ENCODE measurements around the gene VTN. TPM values are rescaled to one million over a fixed set of nuclear protein-coding genes. Genes with fewer than 3 reads are reported as not detected.

VTN gene
- total RNA-seq, 2 donors from 2014 or later, result 0.11 TPM; not detected in 1

Small RNA genes within 50 kb of the gene (microRNA-seq; reads per million reads assigned to microRNA genes)
- gene MIR4723, result 1.4 to 1.6 reads per million in 2 donors

Other genes starting within 250 kb of the VTN start
- gene TMEM97, start 51.1 kb downstream of the VTN start, total RNA-seq, result 10 to 100 TPM; 14.2 to 37.7 TPM
- gene IFT20, start 34.8 kb downstream of the VTN start, total RNA-seq, result 10 to 100 TPM; 26.2 to 26.3 TPM
- gene TNFAIP1, start 34.5 kb downstream of the VTN start, total RNA-seq, result 10 to 100 TPM; 34.6 to 38.2 TPM
- gene POLDIP2, start 12.8 kb downstream of the VTN start, total RNA-seq, result 10 to 100 TPM; 80.6 to 82.5 TPM
- not detected for gene SEBOX, start 5.1 kb downstream of the VTN start, total RNA-seq
- gene SARM1, start 1.4 kb upstream of the VTN start, total RNA-seq, result 10 to 100 TPM; 11.7 to 12.7 TPM
- 10 to 100 TPM in 1 of 2 donors, 1 to 10 TPM in 1; 6.3 to 17.5 TPM for gene SLC46A1, start 35.9 kb upstream of the VTN start, total RNA-seq
- 10 to 100 TPM; 24.4 to 26.5 TPM for gene SLC13A2, start 103.3 kb upstream of the VTN start, total RNA-seq
- under 1 TPM; 0.36 to 0.64 TPM for gene FOXN1, start 136.0 kb upstream of the VTN start, total RNA-seq
- gene UNC119, start 182.3 kb upstream of the VTN start, total RNA-seq, result 10 to 100 TPM; 26.7 to 32.4 TPM
- gene PIGS, start 201.2 kb upstream of the VTN start, total RNA-seq, result 10 to 100 TPM; 82.5 to 94.6 TPM
- 10 to 100 TPM; 26.0 to 38.6 TPM for gene ALDOC, start 206.6 kb upstream of the VTN start, total RNA-seq
- 10 to 100 TPM in 1 of 2 donors, 1 to 10 TPM in 1; 9.7 to 24.4 TPM for gene SPAG5, start 228.7 kb upstream of the VTN start, total RNA-seq
- 10 to 100 TPM; 10.2 to 13.5 TPM for gene RSKR, start 243.9 kb upstream of the VTN start, total RNA-seq